ENCODE results near the gene CLDN22.

GRCh38 chr4:183288955-183289354 is 31.1 kb downstream of the CLDN22 start:
- TF ChIP-seq CTCF (conservative IDR thresholded peaks at IDR 0.05) (no peak), ZFX (IDR thresholded peaks at IDR 0.05) (no peak)

Data from C4-2B (cell line).